SK-N-SH (cell line): Measurements from ENCODE around the gene DPEP3. TPM values are rescaled to one million over a fixed set of nuclear protein-coding genes. Genes with fewer than 3 reads are reported as not detected.

Experiments
- CTCF ChIA-PET: fragments of 300-600, 350-600 bp; formaldehyde crosslinking; extraction: SDS; loops from one replicate; lab custom pipeline; 2021; lab: Yijun Ruan, JAX
- POLR2A ChIA-PET: fragments of 350-600 bp; sonication (Branson Sonifier 250); formaldehyde crosslinking; extraction: SDS; loops from one replicate; lab custom pipeline; 2020; ENCODE audit warnings: antibody characterized with exemption, inconsistent platforms; lab: Yijun Ruan, JAX
- DNase-seq: peaks from one replicate; pipeline ENCODE4 v3.0.0; 2012
- H2AFZ ChIP-seq: fragments of 200-600 bp; sonication (generic); 2 replicates; pipeline ENCODE4 v1.8.1; 2016; ENCODE audit warnings: antibody characterized with exemption, mild to moderate bottlenecking, low read depth
- H3F3A ChIP-seq: fragments of 200-600 bp; sonication (generic); replicated peaks from 2 replicates; pipeline ENCODE3; 2016; ENCODE audit warnings: antibody characterized with exemption, mild to moderate bottlenecking; ENCODE audit not compliant: insufficient read depth
- H3K27ac ChIP-seq, 2 experiments: fragments of 200-500 bp in 1 of 2; fragments of 200-600 bp in 1 of 2; sonication (Bioruptor generic) in 1 of 2; sonication (generic), shearing (Covaris generic) in 1 of 2; 2 replicates each; pipeline versions ENCODE4 v1.5.1 to v1.6.1; 2014 to 2016; ENCODE audit warnings: low read depth in 2 of 2, inconsistent platforms in 1 of 2, low read length in 1 of 2, mild to moderate bottlenecking in 1 of 2, mixed read lengths in 1 of 2
- H3K27me3 ChIP-seq: fragments of 200-600 bp; sonication (generic), shearing (Covaris generic); 2 replicates; pipeline ENCODE4 v1.6.1; 2016; ENCODE audit warnings: mixed run types; ENCODE audit not compliant: insufficient read depth
- H3K36me3 ChIP-seq, 2 experiments: fragments of 200-500 bp in 1 of 2; fragments of 200-600 bp in 1 of 2; sonication (Bioruptor generic) in 1 of 2; sonication (generic) in 1 of 2; replicated peaks in 1 of 2; 2 replicates each; pipeline versions ENCODE3 to v1.5.1; 2014 to 2016; ENCODE audit warnings: low read length in 1 of 2, mild to moderate bottlenecking in 1 of 2; ENCODE audit not compliant: insufficient read depth in 2 of 2, control insufficient read depth in 1 of 2
- H3K4me1 ChIP-seq, 2 experiments: fragments of 200-500 bp in 1 of 2; fragments of 200-600 bp in 1 of 2; sonication (Bioruptor generic) in 1 of 2; sonication (generic), shearing (Covaris generic) in 1 of 2; 2 replicates each; pipeline versions ENCODE4 v1.5.1 to v1.6.1; 2014 to 2016; ENCODE audit warnings: low read depth in 1 of 2, low read length in 1 of 2, mixed run types in 1 of 2; ENCODE audit not compliant: insufficient read depth in 2 of 2, control insufficient read depth in 1 of 2
- H3K4me2 ChIP-seq: fragments of 200-600 bp; sonication (generic), shearing (Covaris generic); 2 replicates; pipeline ENCODE4 v1.6.1; 2017; ENCODE audit warnings: mixed run types
- H3K4me3 ChIP-seq, 2 experiments: fragments of 200-500 bp in 1 of 2; fragments of 200-600 bp in 1 of 2; sonication (Bioruptor generic) in 1 of 2; sonication (generic), shearing (Covaris generic) in 1 of 2; 2 replicates each; pipeline versions ENCODE4 v1.5.1 to v1.8.1; 2014 to 2016; ENCODE audit warnings: low read depth in 2 of 2, inconsistent platforms in 1 of 2, low read length in 1 of 2, mild to moderate bottlenecking in 1 of 2, mixed read lengths in 1 of 2, moderate library complexity in 1 of 2
- H3K79me2 ChIP-seq: fragments of 200-600 bp; sonication (generic); 2 replicates; pipeline ENCODE4 v1.8.1; 2017; ENCODE audit warnings: mild to moderate bottlenecking; ENCODE audit not compliant: insufficient read depth
- H3K9ac ChIP-seq: fragments of 200-600 bp; sonication (generic); 2 replicates; pipeline ENCODE4 v1.6.1; 2017; ENCODE audit warnings: mixed run types
- H3K9me2 ChIP-seq: fragments of 200-600 bp; sonication (generic); 2 replicates; pipeline ENCODE4 v1.6.1; 2017; ENCODE audit warnings: mixed run types
- H3K9me3 ChIP-seq: fragments of 200-600 bp; sonication (generic); 2 replicates; pipeline ENCODE4 v1.6.1; 2017; ENCODE audit warnings: mixed run types, mild to moderate bottlenecking, moderate library complexity
- H4K20me1 ChIP-seq: fragments of 200-600 bp; sonication (generic); 2 replicates; pipeline ENCODE4 v1.6.1; 2017; ENCODE audit warnings: mild to moderate bottlenecking, mixed run types; ENCODE audit not compliant: insufficient read depth
- ELF1 ChIP-seq: IDR thresholded peaks from 2 replicates; pipeline ENCODE4 v1.4.0; 2012
- EP300 ChIP-seq, 2 experiments: IDR thresholded peaks; 2 replicates each; pipeline versions ENCODE4 v1.4.0 to v1.6.1; 2012; ENCODE audit warnings: borderline replicate concordance in 1 of 2, low read depth in 1 of 2, low read length in 1 of 2
- EZH2phosphoT487 ChIP-seq: fragments of 200-600 bp; sonication (generic); IDR thresholded peaks from 2 replicates; pipeline ENCODE4 v1.6.1; 2017; ENCODE audit warnings: low read depth, mixed run types, mild to moderate bottlenecking, antibody characterized with exemption, moderate library complexity, borderline replicate concordance
- FOXJ3 ChIP-seq: sonication (generic); formaldehyde crosslinking; IDR thresholded peaks from 2 replicates; pipeline ENCODE4 v1.5.1; 2020; ENCODE audit warnings: mild to moderate bottlenecking, missing genetic modification reagents
- JUND ChIP-seq: IDR thresholded peaks from 2 replicates; pipeline ENCODE4 v1.4.0; 2012
- MEF2A ChIP-seq: IDR thresholded peaks from 2 replicates; pipeline ENCODE4 v1.4.0; 2012; ENCODE audit warnings: low read depth, borderline replicate concordance
- MXI1 ChIP-seq: IDR thresholded peaks from 2 replicates; pipeline ENCODE4 v1.6.1; 2012; ENCODE audit warnings: mild to moderate bottlenecking, low read depth, low read length, improper control_type of control experiment
- POLR2AphosphoS5 ChIP-seq: IDR thresholded peaks from 2 replicates; pipeline ENCODE4 v1.6.1; 2012; ENCODE audit warnings: low read depth, low read length
- RAD21 ChIP-seq: IDR thresholded peaks from 2 replicates; pipeline ENCODE4 v1.6.1; 2012; ENCODE audit warnings: mild to moderate bottlenecking, low read length
- RCOR1 ChIP-seq: fragments of 150-350 bp; IDR thresholded peaks from 2 replicates; pipeline ENCODE4 v1.6.1; 2017; ENCODE audit warnings: antibody characterized with exemption, low read length
- RXRA ChIP-seq: IDR thresholded peaks from 2 replicates; pipeline ENCODE4 v1.4.0; 2012; ENCODE audit warnings: low read depth, mild to moderate bottlenecking, borderline replicate concordance
- SIN3A ChIP-seq: IDR thresholded peaks from 2 replicates; pipeline ENCODE4 v1.6.1; 2012; ENCODE audit warnings: low read depth, mild to moderate bottlenecking, low read length, moderate library complexity, borderline replicate concordance
- SMC3 ChIP-seq: IDR thresholded peaks from 2 replicates; pipeline ENCODE4 v1.6.1; 2012; ENCODE audit warnings: low read depth, low read length, improper control_type of control experiment
- TCF12 ChIP-seq: IDR thresholded peaks from 2 replicates; pipeline ENCODE4 v1.4.0; 2012
- TEAD4 ChIP-seq: IDR thresholded peaks from 2 replicates; pipeline ENCODE4 v1.4.0; 2012; ENCODE audit warnings: mild to moderate bottlenecking, borderline replicate concordance; ENCODE audit not compliant: insufficient read depth
- WGBS: methylation state at CpG from one replicate; pipeline ENCODE4 v1.1.6; 2017; ENCODE audit warnings: low lambda C conversion rate; 5-methylcytosine and 5-hydroxymethylcytosine counted together
- polyA plus RNA-seq, 3 experiments: library from polyadenylated mRNA; depleted of rRNA; stranded (reverse); fragments of >200 nt; gene quantifications; 2 replicates each; pipeline ENCODE4 v1.2.3, GENCODE V29; 2012
- TF ChIP-seq, protein P1 (sequence below): IDR thresholded peaks from 2 replicates; pipeline ENCODE4; 2012
- TF ChIP-seq, protein P2 (sequence below): fragments of 150-350 bp; IDR thresholded peaks from 2 replicates; pipeline ENCODE4 v1.6.1; 2017; ENCODE audit warnings: antibody characterized with exemption, low read length, low read depth, borderline replicate concordance
- TF ChIP-seq, protein P3 (sequence below): IDR thresholded peaks from 2 replicates; pipeline ENCODE4 v1.4.0; 2012; ENCODE audit warnings: low read depth
- TF ChIP-seq, protein P4 (sequence below): IDR thresholded peaks from 2 replicates; pipeline ENCODE4 v1.4.0; 2012; ENCODE audit warnings: low read depth, borderline replicate concordance
- TF ChIP-seq, protein P5 (sequence below): IDR thresholded peaks from 2 replicates; pipeline ENCODE4 v1.4.0; 2012; ENCODE audit warnings: low read depth, borderline replicate concordance
- TF ChIP-seq, protein P6 (sequence below): IDR thresholded peaks from 2 replicates; pipeline ENCODE4 v1.6.1; 2012; ENCODE audit warnings: mild to moderate bottlenecking, low read depth, low read length, moderate library complexity

The DPEP3 gene
- polyA plus RNA-seq, 1 of the 3 experiments (the other 2 are of a cell fraction), result not detected

DNA sequence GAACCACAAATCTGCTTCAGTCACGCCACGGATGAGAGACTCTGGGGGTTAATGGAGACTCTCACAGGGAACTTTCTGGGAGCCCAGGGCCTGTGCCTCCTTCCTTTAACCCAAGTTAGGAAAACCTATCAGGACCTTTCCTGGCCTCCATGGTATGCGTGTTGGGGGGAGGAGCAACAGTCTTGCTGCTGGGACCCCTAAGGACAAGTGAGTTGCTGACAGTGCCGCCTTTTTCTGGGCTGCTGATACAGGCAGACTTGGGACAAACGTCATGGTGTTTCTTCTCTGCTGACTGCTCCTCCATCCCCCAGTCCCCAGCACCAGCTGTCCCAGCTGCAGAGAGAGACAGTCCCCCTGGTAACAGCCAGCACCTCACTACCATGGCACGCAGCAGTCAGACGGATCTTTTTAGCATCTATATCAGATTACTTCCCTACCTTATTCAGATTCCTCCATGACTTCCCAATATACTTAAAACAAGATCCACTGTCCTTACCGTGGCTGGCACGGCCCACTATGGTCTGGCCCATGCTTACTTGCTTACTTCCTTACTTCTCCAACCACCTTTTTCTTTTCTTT is 28.9 kb upstream of the DPEP3 start:
- 53% methylated on average over 7 of the region's 9 CpGs for WGBS
- Histone ChIP-seq H3K9me2 (no peaks in the 10 kb centered on the region), H3K27me3 (no peaks in the 10 kb centered on the region), H3K79me2 (no peaks in the 10 kb centered on the region), H3F3A (no peaks in the 10 kb centered on the region), H3K9me3 (no peaks in the 10 kb centered on the region), H4K20me1 (no peaks in the 10 kb centered on the region), H3K36me3 (no peaks in the 10 kb centered on the region), H3K4me3 (no peak overlapping the region), H3K9ac (no peak overlapping the region), H3K4me2 (no peak overlapping the region), H2AFZ (no peak overlapping the region), H3K27ac (no peak overlapping the region), H3K4me1 (no peaks in the 10 kb centered on the region)
- no peak for DNase-seq
- CTCF ChIA-PET, result interaction anchor here (1.0 kb wide), 1 partner anchor 17 kb away, joined by 3 read pairs; no protein-coding TSS in a partner anchor
- POLR2A ChIA-PET, result no interaction called here
- TF ChIP-seq RAD21 (no peak), SMC3 (no peak), JUND (no peak), MEF2A (no peak), EZH2phosphoT487 (no peak), EP300 (IDR thresholded peaks at IDR 0.05; ENCODE audit: borderline replicate concordance in 1 of 2, low read depth in 1 of 2, low read length in 1 of 2) (no peak), RXRA (no peak), FOXJ3 (CRISPR knock-in tag) (no peak), TCF12 (no peak), SIN3A (no peak), TEAD4 (no peak)
- TF ChIP-seq, protein P1, sequence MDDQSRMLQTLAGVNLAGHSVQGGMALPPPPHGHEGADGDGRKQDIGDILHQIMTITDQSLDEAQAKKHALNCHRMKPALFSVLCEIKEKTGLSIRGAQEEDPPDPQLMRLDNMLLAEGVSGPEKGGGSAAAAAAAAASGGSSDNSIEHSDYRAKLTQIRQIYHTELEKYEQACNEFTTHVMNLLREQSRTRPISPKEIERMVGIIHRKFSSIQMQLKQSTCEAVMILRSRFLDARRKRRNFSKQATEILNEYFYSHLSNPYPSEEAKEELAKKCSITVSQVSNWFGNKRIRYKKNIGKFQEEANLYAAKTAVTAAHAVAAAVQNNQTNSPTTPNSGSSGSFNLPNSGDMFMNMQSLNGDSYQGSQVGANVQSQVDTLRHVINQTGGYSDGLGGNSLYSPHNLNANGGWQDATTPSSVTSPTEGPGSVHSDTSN, result no peak
- TF ChIP-seq, protein P2, sequence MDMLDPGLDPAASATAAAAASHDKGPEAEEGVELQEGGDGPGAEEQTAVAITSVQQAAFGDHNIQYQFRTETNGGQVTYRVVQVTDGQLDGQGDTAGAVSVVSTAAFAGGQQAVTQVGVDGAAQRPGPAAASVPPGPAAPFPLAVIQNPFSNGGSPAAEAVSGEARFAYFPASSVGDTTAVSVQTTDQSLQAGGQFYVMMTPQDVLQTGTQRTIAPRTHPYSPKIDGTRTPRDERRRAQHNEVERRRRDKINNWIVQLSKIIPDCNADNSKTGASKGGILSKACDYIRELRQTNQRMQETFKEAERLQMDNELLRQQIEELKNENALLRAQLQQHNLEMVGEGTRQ, result no peak
- TF ChIP-seq, protein P3, sequence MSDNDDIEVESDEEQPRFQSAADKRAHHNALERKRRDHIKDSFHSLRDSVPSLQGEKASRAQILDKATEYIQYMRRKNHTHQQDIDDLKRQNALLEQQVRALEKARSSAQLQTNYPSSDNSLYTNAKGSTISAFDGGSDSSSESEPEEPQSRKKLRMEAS, result no peak
- TF ChIP-seq, protein P4, sequence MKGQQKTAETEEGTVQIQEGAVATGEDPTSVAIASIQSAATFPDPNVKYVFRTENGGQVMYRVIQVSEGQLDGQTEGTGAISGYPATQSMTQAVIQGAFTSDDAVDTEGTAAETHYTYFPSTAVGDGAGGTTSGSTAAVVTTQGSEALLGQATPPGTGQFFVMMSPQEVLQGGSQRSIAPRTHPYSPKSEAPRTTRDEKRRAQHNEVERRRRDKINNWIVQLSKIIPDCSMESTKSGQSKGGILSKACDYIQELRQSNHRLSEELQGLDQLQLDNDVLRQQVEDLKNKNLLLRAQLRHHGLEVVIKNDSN, result no peak

DNA sequence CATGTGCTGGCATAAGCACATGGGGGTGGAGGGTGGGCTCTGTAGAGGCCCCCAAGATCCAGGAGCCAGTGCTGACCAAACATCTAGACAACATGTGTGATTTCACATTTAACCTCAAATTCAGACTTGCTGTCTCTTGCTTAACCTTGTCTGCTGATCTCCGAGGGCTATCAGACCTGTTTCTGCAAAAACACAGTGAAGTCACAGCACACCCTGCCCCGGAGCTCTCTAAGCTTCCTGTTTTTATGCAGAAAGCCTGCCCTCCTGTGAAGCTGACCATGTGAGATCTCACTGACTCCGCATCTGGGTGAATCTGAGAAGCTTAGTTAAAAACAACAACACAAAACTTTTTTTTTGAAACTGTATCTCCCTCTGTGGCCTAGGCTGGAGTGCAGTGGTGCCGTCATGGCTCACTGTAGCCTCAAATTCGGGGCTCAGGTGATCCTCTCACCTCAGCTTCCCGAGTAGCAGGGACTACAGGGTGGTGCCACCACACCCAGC is 25.5 kb upstream of the DPEP3 start:
- 60% methylated on average over 6 of the region's 6 CpGs for WGBS
- no peak overlapping the region for H3K9ac ChIP-seq
- no peaks in the 10 kb centered on the region for H4K20me1 ChIP-seq
- no peaks in the 10 kb centered on the region for H3K27me3 ChIP-seq
- no peaks in the 10 kb centered on the region for H3K9me3 ChIP-seq
- POLR2A ChIA-PET, result no interaction called here
- H3K4me3 ChIP-seq, result no peak overlapping the region
- CTCF ChIA-PET, result interaction anchor here (1.0 to 2.6 kb wide), 5 partner anchors 12 to 78 kb away, joined by 3 to 14 read pairs (median 4); no protein-coding TSS in a partner anchor
- H3K9me2 ChIP-seq, result no peaks in the 10 kb centered on the region
- DNase-seq, result no peak
- no peak overlapping the region for H2AFZ ChIP-seq
- H3K4me2 ChIP-seq, result no peak overlapping the region
- H3K36me3 ChIP-seq, result no peaks in the 10 kb centered on the region
- no peak overlapping the region for H3K27ac ChIP-seq
- H3K4me1 ChIP-seq, result no peaks in the 10 kb centered on the region
- H3K79me2 ChIP-seq, result no peaks in the 10 kb centered on the region
- no peaks in the 10 kb centered on the region for H3F3A ChIP-seq
- TF ChIP-seq, protein P5, sequence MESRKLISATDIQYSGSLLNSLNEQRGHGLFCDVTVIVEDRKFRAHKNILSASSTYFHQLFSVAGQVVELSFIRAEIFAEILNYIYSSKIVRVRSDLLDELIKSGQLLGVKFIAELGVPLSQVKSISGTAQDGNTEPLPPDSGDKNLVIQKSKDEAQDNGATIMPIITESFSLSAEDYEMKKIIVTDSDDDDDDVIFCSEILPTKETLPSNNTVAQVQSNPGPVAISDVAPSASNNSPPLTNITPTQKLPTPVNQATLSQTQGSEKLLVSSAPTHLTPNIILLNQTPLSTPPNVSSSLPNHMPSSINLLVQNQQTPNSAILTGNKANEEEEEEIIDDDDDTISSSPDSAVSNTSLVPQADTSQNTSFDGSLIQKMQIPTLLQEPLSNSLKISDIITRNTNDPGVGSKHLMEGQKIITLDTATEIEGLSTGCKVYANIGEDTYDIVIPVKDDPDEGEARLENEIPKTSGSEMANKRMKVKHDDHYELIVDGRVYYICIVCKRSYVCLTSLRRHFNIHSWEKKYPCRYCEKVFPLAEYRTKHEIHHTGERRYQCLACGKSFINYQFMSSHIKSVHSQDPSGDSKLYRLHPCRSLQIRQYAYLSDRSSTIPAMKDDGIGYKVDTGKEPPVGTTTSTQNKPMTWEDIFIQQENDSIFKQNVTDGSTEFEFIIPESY, result no peak
- TF ChIP-seq RCOR1, result no peak
- no peak for TF ChIP-seq POLR2AphosphoS5
- TF ChIP-seq FOXJ3 (CRISPR knock-in tag), result no peak
- TF ChIP-seq, protein P6, sequence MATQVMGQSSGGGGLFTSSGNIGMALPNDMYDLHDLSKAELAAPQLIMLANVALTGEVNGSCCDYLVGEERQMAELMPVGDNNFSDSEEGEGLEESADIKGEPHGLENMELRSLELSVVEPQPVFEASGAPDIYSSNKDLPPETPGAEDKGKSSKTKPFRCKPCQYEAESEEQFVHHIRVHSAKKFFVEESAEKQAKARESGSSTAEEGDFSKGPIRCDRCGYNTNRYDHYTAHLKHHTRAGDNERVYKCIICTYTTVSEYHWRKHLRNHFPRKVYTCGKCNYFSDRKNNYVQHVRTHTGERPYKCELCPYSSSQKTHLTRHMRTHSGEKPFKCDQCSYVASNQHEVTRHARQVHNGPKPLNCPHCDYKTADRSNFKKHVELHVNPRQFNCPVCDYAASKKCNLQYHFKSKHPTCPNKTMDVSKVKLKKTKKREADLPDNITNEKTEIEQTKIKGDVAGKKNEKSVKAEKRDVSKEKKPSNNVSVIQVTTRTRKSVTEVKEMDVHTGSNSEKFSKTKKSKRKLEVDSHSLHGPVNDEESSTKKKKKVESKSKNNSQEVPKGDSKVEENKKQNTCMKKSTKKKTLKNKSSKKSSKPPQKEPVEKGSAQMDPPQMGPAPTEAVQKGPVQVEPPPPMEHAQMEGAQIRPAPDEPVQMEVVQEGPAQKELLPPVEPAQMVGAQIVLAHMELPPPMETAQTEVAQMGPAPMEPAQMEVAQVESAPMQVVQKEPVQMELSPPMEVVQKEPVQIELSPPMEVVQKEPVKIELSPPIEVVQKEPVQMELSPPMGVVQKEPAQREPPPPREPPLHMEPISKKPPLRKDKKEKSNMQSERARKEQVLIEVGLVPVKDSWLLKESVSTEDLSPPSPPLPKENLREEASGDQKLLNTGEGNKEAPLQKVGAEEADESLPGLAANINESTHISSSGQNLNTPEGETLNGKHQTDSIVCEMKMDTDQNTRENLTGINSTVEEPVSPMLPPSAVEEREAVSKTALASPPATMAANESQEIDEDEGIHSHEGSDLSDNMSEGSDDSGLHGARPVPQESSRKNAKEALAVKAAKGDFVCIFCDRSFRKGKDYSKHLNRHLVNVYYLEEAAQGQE, result no peak
- no peak for TF ChIP-seq MXI1
- no peak for TF ChIP-seq ELF1
